GM08714 (cell line): ENCODE data around the gene LPXN.

ENCODE experiments used
- H3K4me3 ChIP-seq: fragments of 200-500 bp; sonication (Bioruptor generic); 2 replicates; pipeline ENCODE4 v1.5.1; 2014; ENCODE audit warnings: mild to moderate bottlenecking, low read length, inconsistent platforms
- ZNF274 ChIP-seq: IDR thresholded peaks from 2 replicates; pipeline ENCODE4 v1.6.1; 2012; ENCODE audit warnings: mild to moderate bottlenecking, low read depth, low read length

Gene LPXN

DNA sequence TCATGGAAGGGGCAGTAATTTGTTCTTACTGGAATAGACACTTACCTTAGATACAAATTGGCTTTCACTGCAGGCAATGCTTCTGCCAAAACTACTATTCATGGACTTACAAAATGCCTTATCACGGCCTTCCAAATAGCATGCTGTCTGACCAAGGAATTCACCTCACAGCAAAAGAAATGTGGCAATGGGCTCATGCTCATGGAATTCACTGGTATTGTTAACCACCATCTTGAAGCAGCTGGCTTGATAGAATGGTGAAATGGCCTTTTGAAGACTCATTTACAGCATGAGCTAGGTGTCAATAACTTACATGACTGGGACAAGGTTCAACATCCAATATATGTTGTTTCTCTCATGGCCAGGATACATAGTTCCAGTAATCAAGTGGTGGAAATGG, 89.7 kb downstream of the LPXN start:
- TF ChIP-seq ZNF274, result no peak
- H3K4me3 ChIP-seq, result no peak overlapping the region
